ENCODE results near the gene TEAD2. TPM values are rescaled to one million over a fixed set of nuclear protein-coding genes. Genes with fewer than 3 reads are reported as not detected.

TEAD2 gene
- total and polyA plus RNA-seq, 9 of the 15 experiments (the other 6 are each of a cell fraction or from before 2014, with no cell fraction given), result 1.6 to 27.0 (median 13.9) TPM

GRCh38 chr19:49361438-49362047 is 673 bp downstream of the TEAD2 start (continued):
- TF ChIP-seq ZBTB40 (IDR thresholded peaks at IDR 0.05), result 0 out of 2 replicates have a peak, but pooled peaks have one; percentile 27
- no peak for TF ChIP-seq ZBTB40 (CRISPR knock-in tag; IDR thresholded peaks at IDR 0.05)
- TF ChIP-seq ZFP36 (IDR thresholded peaks at IDR 0.05; ENCODE audit: low read depth, low read length, partially characterized antibody), result no peak
- TF ChIP-seq, protein P1, sequence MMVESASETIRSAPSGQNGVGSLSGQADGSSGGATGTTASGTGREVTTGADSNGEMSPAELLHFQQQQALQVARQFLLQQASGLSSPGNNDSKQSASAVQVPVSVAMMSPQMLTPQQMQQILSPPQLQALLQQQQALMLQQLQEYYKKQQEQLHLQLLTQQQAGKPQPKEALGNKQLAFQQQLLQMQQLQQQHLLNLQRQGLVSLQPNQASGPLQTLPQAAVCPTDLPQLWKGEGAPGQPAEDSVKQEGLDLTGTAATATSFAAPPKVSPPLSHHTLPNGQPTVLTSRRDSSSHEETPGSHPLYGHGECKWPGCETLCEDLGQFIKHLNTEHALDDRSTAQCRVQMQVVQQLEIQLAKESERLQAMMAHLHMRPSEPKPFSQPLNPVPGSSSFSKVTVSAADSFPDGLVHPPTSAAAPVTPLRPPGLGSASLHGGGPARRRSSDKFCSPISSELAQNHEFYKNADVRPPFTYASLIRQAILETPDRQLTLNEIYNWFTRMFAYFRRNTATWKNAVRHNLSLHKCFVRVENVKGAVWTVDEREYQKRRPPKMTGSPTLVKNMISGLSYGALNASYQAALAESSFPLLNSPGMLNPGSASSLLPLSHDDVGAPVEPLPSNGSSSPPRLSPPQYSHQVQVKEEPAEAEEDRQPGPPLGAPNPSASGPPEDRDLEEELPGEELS (CRISPR knock-in tag; IDR thresholded peaks at IDR 0.05; ENCODE audit: borderline replicate concordance), result no peak
- TF ChIP-seq JUN (IDR thresholded peaks at IDR 0.05; ENCODE audit: borderline replicate concordance, low read depth, low read length), result no peak
- TF ChIP-seq JUN (CRISPR knock-in tag; IDR thresholded peaks at IDR 0.05; ENCODE audit: borderline replicate concordance), result no peak
- no peak for TF ChIP-seq RBBP5 (IDR thresholded peaks at IDR 0.05; ENCODE audit: borderline replicate concordance, insufficient read depth, low read length, poor library complexity, severe bottlenecking)
- TF ChIP-seq, protein P2, sequence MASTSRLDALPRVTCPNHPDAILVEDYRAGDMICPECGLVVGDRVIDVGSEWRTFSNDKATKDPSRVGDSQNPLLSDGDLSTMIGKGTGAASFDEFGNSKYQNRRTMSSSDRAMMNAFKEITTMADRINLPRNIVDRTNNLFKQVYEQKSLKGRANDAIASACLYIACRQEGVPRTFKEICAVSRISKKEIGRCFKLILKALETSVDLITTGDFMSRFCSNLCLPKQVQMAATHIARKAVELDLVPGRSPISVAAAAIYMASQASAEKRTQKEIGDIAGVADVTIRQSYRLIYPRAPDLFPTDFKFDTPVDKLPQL (IDR thresholded peaks at IDR 0.05; ENCODE audit: extremely low read depth, insufficient read length), result no peak
- TF ChIP-seq RBM34 (IDR thresholded peaks at IDR 0.05; ENCODE audit: borderline replicate concordance, insufficient read depth, low read length), result no peak
- no peak for TF ChIP-seq NELFE (IDR thresholded peaks at IDR 0.05; ENCODE audit: insufficient read depth, insufficient read length)
- TF ChIP-seq ZNF75A (CRISPR knock-in tag; IDR thresholded peaks at IDR 0.05), result no peak
- TF ChIP-seq GTF2F1 (IDR thresholded peaks at IDR 0.05; ENCODE audit: low read depth, low read length), result no peak

Measured in K562 (cell line).